HT-29 (cell line): Measurements from ENCODE around the gene PSRC1. TPM values are rescaled to one million over a fixed set of nuclear protein-coding genes. Genes with fewer than 3 reads are reported as not detected.

ENCODE experiments used
- DNase-seq: peaks from one replicate; pipeline ENCODE4 v3.0.0-alpha.2; 2015; ENCODE audit warnings: low spot score
- total RNA-seq: library from RNA; depleted of rRNA; stranded (reverse); fragments of >200 nt; shearing (Covaris generic); gene quantifications from 2 replicates; pipeline ENCODE4 v1.2.3, GENCODE V29; 2014

Gene PSRC1
- total RNA-seq, 1 experiment from 2014 or later: 54.6 TPM

DNA sequence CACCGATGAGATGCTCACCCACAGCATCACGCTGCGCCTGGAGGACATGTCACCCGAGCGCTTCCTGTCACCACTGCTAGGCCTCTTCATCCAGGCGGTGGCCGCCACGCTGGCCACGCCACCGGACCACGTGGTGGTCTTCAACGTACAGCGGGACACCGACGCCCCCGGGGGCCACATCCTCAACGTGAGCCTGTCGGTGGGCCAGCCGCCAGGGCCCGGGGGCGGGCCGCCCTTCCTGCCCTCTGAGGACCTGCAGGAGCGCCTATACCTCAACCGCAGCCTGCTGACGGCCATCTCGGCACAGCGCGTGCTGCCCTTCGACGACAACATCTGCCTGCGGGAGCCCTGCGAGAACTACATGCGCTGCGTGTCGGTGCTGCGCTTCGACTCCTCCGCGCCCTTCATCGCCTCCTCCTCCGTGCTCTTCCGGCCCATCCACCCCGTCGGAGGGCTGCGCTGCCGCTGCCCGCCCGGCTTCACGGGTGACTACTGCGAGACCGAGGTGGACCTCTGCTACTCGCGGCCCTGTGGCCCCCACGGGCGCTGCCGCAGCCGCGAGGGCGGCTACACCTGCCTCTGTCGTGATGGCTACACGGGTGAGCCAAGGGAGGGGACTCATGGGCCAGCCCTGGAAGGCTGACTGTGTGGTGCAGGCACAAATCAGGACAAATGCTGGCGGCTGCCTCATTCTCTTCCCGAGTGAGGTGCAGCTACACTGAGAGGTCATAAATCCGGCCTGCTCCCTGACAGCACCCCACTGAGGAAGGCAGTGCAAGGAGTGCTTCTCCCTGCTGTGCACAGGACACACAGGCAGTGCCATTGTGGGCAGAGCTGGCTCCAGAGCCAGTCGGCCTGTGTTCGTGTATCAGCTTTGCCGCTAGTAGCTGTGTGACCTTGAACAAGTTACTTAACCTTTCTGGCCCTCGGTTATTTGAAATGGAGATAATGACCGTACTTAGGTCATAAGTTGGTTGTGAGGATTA, 24.2 kb downstream of the PSRC1 start:
- no peak for DNase-seq

- DNase-seq: no peak
Observed at GRCh38 chr1:109257682-109258421, 25.1 kb downstream of the PSRC1 start.

- no peak for DNase-seq
Observed at GRCh38 chr1:109256971-109257681, 25.8 kb downstream of the PSRC1 start.

DNA sequence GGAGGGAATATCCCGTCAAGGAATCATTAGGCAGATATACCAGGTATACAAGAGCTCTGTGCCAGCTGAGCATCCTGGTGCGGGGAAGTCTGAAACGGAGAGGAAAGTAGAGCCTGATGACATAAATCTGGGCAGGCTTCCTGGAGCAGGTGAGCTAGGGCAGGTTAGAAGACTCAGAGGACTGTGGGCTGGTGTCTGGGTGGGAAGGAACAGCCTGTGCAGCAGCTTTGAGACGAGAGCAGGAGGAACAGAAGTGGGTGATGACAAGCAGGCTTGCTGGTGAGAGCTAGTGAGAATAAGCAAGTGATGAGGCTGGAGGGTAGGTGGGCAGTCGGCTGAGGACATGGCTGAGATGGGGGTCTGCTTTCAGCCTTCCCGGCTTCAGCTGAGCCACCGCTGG, 26.9 kb downstream of the PSRC1 start:
- DNase-seq: no peak

- no peak for DNase-seq
Observed at GRCh38 chr1:109255678-109256077, 27.3 kb downstream of the PSRC1 start.

DNA sequence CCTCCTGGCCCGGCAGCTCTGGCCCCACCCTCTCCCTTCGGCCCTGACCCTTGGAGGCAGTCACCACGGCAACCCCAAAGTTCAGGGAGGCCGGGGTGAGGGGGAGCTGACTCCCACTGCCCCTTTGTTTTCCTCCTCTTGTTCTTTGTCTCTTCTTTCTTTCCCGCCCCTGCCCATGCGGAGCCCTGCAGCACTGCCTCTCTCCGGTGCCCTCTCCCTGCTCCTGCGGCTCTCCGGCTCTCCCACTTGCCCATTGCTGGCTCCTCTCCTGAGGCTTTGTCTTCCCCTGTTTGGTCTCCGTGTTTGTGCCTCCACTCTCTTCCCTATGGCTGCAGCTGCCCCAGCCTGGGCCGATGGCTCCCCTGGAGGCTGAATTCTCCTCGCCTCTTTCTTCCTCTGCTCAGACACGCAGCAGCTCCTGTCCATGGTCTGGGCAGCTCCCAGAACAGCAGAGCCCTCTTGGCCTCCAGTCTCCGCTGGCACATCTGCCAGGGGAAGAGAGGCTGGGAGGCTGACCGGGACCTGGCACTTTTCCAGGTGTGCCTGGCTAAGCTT, 27.8 kb downstream of the PSRC1 start:
- DNase-seq: no peak

DNA sequence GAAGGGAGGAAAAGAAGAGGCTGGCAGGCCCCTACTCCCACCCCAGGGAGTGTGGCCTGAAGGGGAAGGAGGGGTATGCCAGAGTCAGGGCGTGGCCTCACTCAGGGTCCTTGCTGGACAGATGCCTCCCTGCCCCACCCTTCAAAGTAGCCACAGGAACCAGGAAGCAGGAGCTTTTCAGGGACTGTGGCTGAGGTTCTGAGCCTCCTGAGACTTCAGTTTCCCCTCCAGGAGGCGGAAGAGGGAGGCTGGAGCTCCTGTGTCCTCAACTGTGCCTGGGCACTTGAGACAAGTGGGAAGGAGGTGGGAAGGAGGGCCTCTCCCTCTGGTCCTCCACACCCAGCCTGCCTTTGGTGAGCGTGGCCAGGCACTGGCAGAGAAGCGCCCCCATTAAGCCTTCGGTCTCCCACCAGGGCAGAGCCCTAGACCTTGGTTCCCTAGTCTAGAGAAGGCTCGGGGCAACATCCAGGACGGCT, 28.3 kb downstream of the PSRC1 start:
- no peak for DNase-seq

GRCh38 chr1:109253803-109254620, 28.9 kb downstream of the PSRC1 start:
- no peak for DNase-seq

DNA sequence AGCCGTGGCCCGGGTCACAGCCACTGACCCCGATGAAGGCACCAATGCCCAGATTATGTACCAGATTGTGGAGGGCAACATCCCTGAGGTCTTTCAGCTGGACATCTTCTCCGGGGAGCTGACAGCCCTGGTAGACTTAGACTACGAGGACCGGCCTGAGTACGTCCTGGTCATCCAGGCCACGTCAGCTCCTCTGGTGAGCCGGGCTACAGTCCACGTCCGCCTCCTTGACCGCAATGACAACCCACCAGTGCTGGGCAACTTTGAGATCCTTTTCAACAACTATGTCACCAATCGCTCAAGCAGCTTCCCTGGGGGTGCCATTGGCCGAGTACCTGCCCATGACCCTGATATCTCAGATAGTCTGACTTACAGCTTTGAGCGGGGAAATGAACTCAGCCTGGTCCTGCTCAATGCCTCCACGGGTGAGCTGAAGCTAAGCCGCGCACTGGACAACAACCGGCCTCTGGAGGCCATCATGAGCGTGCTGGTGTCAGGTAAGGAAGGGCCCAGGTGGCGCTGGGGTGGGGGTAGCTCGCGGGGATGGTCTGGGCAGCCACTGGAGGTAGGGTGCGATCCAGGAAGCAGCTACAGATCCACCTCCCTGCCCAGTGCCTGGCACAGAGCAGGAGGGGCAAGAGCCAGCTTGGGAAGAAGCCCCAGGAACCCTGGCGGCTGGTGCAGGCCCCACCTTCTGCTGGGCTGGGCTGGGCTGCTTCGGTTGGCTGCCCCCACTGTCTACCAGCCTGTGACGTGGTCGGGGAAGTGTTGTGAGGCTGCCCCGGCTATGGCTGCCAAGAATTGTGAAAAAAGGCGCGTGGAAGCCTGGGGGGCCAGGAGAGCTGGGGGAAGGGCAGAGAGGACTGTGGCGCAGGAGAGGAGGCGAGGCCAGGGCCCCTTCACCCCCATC, 29.8 kb downstream of the PSRC1 start:
- DNase-seq: no peak

GRCh38 chr1:109252167-109252892, 30.6 kb downstream of the PSRC1 start:
- no peak for DNase-seq

DNA sequence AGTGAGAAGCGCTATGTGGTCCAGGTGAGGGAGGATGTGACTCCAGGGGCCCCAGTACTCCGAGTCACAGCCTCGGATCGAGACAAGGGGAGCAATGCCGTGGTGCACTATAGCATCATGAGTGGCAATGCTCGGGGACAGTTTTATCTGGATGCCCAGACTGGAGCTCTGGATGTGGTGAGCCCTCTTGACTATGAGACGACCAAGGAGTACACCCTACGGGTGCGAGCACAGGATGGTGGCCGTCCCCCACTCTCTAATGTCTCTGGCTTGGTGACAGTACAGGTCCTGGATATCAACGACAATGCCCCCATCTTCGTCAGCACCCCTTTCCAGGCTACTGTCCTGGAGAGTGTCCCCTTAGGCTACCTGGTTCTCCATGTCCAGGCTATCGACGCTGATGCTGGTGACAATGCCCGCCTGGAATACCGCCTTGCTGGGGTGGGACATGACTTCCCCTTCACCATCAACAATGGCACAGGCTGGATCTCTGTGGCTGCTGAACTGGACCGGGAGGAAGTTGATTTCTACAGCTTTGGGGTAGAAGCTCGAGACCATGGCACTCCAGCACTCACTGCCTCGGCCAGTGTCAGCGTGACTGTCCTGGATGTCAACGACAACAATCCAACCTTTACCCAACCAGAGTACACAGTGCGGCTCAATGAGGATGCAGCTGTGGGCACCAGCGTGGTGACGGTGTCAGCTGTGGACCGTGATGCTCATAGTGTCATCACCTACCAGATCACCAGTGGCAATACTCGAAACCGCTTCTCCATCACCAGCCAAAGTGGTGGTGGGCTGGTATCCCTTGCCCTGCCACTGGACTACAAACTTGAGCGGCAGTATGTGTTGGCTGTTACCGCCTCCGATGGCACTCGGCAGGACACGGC, 31.4 kb downstream of the PSRC1 start:
- DNase-seq: no peak

- DNase-seq: no peak
Observed at GRCh38 chr1:109250454-109251276, 32.3 kb downstream of the PSRC1 start.

DNA sequence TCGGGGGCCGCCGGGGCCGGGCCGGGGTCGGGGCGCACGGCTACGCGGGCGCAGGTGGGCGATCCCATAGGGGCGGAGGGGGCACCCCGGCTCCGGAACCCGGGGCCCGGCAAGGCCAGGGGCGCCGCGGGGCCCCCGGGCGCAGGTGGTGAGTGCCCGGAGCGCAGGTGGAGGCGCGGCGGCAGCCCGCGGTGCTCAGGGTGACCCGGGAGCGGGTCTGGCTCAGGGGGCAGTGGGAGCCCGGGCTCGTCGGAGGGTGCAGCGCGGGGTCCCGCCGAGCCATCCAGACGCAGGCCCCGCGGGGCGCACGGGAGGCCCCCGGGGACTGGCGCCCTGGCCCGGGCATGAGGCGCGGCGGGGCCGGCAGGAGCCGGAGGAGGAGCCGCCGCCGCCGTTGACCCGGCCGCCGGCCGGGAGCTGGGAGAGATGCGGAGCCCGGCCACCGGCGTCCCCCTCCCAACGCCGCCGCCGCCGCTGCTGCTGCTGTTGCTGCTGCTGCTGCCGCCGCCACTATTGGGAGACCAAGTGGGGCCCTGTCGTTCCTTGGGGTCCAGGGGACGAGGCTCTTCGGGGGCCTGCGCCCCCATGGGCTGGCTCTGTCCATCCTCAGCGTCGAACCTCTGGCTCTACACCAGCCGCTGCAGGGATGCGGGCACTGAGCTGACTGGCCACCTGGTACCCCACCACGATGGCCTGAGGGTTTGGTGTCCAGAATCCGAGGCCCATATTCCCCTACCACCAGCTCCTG, 33.1 kb downstream of the PSRC1 start:
- no peak for DNase-seq

DNA sequence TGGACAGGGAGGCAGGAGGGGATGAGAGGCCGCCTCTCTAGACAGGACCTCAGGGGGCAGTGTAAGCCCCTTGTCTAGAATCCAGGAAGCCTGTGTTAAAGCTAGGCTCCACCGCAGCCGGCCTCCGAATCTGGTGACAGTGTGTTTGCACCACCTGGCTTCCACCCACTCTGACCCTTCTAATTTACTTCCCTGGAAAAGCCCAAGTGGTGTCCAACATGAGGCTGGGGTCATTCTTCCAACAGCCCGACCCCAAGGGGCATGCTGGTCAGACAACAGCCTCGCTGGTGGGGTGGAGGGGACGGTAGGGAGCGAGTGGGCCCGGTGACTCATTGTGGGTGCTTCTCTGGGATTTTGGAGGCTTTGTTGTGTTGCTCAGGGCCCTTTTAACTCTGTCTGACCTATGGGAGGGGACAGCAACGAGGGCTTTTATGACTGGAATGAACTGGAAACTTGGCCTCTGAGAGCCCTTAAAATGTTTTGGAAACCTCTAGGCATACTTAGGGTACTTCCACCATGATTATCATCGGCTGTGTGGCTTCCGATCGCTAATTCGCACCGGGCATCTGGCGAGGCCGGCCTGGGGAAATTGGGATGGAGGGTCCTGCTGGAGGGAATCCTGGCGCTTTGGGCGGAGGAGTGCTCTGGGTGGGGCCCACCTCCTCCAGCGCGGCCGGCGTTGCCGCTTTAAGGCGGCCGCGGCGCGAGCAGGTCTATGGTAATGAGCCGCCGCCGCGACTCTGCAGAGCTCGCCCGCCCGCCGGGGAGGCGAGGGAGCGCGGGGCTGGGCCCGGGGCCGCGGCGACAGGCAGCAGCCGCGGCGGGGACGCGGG, 33.9 kb downstream of the PSRC1 start, which contains the start of gene CELSR2:
Gene CELSR2, plus strand, starts transcription at position 743 of the 833 bp plus-strand sequence. CDS start 541 bp downstream, outside the sequence.
- peak; percentile 55 for DNase-seq

DNA sequence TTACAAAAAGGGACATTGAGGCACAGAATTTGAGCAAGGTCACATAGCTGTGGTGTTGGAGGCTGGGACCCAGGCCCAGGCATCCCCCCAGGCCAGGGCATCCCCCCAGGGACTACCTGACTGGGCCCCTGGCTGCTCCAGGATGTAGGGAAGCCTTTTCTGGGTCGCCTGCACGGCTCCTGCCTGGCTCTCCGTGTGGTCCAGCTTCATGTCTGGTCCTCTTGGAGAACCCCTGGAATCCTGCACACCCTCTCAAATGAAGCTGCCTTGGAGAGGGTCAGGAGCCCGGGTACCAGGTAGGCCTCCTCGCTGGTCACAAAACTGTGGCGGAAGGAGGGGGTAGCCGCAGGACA, 34.5 kb downstream of the PSRC1 start:
- DNase-seq: no peak
